Measurements from ENCODE around the gene WIPI1.

WIPI1 gene, protein sequence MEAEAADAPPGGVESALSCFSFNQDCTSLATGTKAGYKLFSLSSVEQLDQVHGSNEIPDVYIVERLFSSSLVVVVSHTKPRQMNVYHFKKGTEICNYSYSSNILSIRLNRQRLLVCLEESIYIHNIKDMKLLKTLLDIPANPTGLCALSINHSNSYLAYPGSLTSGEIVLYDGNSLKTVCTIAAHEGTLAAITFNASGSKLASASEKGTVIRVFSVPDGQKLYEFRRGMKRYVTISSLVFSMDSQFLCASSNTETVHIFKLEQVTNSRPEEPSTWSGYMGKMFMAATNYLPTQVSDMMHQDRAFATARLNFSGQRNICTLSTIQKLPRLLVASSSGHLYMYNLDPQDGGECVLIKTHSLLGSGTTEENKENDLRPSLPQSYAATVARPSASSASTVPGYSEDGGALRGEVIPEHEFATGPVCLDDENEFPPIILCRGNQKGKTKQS

DNA sequence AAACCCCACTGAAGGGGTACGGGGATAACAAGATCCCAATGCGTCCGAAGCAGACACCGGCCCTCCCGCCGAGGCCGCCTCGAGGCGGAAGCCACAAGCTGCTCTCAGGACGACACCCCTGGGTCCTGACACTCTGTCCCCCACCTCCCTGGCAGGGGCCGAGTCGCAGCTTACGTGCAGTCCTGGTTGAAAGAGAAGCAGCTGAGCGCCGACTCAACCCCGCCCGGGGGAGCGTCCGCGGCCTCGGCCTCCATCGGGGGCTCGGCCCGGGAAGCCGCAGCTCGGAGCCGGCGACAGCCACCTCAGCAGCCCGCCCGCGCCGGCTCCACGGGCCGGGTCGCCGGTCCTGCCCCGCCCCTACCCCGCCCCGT lies at the start of gene WIPI1:
Gene WIPI1, minus strand, starts transcription at position 329 of the 371 bp plus-strand sequence. Its CDS starts 75 bp downstream, at position 254.
- no peak for DNase-seq
- Histone ChIP-seq H3K4me3 (ENCODE audit: low read depth, low read length) (peak within 1 kb of the TSS; percentile 81), H3K27me3 (replicated peaks) (no peaks in the 10 kb centered on the region), H3K36me3 (replicated peaks) (peaks cover 3% of the 10 kb centered on the region), H3K27ac (peak within 1 kb of the TSS; percentile 88)
- TF ChIP-seq, protein P1, sequence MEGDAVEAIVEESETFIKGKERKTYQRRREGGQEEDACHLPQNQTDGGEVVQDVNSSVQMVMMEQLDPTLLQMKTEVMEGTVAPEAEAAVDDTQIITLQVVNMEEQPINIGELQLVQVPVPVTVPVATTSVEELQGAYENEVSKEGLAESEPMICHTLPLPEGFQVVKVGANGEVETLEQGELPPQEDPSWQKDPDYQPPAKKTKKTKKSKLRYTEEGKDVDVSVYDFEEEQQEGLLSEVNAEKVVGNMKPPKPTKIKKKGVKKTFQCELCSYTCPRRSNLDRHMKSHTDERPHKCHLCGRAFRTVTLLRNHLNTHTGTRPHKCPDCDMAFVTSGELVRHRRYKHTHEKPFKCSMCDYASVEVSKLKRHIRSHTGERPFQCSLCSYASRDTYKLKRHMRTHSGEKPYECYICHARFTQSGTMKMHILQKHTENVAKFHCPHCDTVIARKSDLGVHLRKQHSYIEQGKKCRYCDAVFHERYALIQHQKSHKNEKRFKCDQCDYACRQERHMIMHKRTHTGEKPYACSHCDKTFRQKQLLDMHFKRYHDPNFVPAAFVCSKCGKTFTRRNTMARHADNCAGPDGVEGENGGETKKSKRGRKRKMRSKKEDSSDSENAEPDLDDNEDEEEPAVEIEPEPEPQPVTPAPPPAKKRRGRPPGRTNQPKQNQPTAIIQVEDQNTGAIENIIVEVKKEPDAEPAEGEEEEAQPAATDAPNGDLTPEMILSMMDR (IDR thresholded peaks at IDR 0.05; ENCODE audit: low read depth, low read length, missing control alignments): no peak
- in situ Hi-C loops (cut with HindIII; ENCODE audit: low pct_ligation_motif_present, low sequenced_read_pairs): no loop called here

DNA sequence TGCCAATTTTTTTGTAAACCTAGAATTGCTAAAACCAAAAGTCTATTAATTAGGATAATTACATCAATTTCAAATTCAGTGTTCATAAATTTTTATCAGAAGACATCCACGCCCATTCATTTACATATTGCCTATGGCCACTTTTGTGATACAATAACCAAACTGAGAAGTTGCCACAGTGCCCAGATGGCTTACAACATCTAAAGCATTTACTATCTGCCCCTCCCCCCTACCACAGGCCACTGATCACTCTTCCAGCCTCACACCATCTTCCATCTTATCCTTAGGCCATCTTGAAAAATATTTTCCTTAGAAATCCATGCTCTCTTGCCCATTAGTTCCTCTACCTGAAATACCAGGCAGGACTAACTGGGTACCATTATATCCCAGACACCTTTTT lies 48.7 kb upstream of the WIPI1 start:
- Histone ChIP-seq H3K4me3 (ENCODE audit: low read depth, low read length) (no peak overlapping the region), H3K27ac (no peak overlapping the region), H3K27me3 (replicated peaks) (no peaks in the 10 kb centered on the region), H3K36me3 (replicated peaks) (no peaks in the 10 kb centered on the region)
- DNase-seq: no peak
- TF ChIP-seq, protein P1 (IDR thresholded peaks at IDR 0.05; ENCODE audit: low read depth, low read length, missing control alignments): no peak
- in situ Hi-C loops (cut with HindIII; ENCODE audit: low pct_ligation_motif_present, low sequenced_read_pairs): no loop called here

DNA sequence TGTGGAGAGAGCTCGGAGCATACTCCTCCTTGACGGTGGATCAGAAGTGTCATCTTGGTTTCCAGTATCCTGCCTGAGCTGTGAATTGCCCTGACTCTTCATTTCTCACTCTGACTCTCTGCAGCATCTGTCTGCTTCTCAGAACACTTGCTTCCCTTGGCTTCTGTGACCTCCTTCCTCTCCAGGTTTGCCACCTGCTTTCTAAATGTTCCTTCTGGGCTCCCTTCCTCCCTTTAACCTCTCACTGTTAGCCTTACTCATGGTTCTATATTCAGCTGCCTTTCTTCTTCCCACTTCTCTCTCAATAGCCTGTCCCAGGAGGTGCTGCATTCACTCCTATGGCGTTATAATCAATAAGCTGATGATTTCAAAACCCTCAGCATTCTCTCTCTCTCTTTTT lies 43.8 kb upstream of the WIPI1 start:
- no peak for DNase-seq
- TF ChIP-seq, protein P1 (IDR thresholded peaks at IDR 0.05; ENCODE audit: low read depth, low read length, missing control alignments): no peak
- H3K27me3 ChIP-seq (replicated peaks): no peaks in the 10 kb centered on the region
- H3K27ac ChIP-seq: no peak overlapping the region
- in situ Hi-C loops (cut with HindIII; ENCODE audit: low pct_ligation_motif_present, low sequenced_read_pairs): no loop called here
- no peak overlapping the region for H3K4me3 ChIP-seq (ENCODE audit: low read depth, low read length)
- H3K36me3 ChIP-seq (replicated peaks): no peaks in the 10 kb centered on the region

DNA sequence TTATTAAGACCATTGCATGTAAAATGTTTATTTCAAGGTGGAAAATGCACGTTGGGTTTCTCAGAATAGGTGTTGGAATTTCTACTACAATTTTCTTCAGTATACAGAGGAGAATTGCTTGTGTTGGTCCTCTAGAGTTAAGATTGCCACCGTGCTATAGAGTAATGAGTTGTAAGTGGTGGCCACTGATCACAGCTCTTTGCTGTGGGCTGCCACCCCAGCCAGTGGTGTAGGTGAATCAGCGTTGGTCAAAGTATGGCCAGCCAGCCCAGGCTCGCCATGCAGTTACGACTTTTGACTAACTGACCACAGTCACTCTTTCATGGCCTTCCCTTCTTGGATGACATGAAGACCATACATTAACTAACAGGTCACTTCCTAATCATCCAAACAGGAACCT lies 42.3 kb upstream of the WIPI1 start:
- Histone ChIP-seq H3K4me3 (ENCODE audit: low read depth, low read length) (no peak overlapping the region), H3K27me3 (replicated peaks) (no peaks in the 10 kb centered on the region), H3K27ac (no peak overlapping the region), H3K36me3 (replicated peaks) (no peaks in the 10 kb centered on the region)
- in situ Hi-C loops (cut with HindIII; ENCODE audit: low pct_ligation_motif_present, low sequenced_read_pairs): no loop called here
- no peak for DNase-seq
- TF ChIP-seq, protein P1 (IDR thresholded peaks at IDR 0.05; ENCODE audit: low read depth, low read length, missing control alignments): no peak

DNA sequence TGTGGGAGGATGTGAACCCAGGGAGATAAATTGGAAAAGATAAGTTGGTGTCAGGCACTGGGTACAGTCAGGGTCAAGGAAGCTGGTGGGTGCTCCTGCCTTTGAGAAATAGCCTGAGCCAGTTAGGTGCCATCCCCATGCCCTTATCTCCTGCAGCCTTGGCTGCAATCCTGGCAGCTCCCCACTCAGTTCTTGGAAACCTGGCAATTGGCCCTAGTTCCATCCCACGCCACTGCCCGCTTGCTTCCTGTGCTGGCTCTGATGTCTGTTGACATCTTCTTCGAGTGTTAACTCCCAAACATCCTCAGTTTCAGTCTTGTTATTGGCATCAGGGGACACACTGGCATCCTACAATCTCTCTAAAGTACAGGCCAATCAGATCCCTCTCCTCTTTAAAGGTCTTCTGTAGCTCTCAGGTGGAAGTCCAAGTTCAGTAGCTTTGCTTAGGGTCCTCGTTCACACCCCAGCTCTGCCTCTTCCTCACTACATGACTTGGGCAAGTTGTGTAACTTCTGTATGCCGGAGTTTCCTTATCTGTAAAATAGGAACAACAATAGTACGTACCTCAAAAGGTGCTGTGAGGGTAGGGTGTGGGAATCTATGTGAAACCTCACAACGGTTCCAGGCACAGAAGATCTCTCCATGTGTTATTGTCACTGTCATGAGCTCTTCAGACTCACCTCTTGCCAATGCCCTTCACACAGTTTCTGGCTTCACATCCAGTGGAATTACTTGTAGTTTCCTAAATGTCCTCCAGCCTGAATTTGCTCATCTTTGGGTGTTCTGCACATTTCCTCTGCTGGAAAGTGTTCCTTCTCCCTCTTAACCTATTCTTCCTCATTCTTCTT lies 41.4 kb upstream of the WIPI1 start:
- in situ Hi-C loops (cut with HindIII; ENCODE audit: low pct_ligation_motif_present, low sequenced_read_pairs): no loop called here
- no peak overlapping the region for H3K27ac ChIP-seq
- no peaks in the 10 kb centered on the region for H3K36me3 ChIP-seq (replicated peaks)
- no peaks in the 10 kb centered on the region for H3K27me3 ChIP-seq (replicated peaks)
- no peak overlapping the region for H3K4me3 ChIP-seq (ENCODE audit: low read depth, low read length)
- TF ChIP-seq, protein P1 (IDR thresholded peaks at IDR 0.05; ENCODE audit: low read depth, low read length, missing control alignments): no peak
- DNase-seq: no peak

Data from brain microvascular endothelial cell (primary cell).